Measurements from ENCODE around the gene OVOL3.
A peak's percentile ranks its signal among the peaks of the same experiment; 100 is the strongest.

OVOL3 gene

DNA sequence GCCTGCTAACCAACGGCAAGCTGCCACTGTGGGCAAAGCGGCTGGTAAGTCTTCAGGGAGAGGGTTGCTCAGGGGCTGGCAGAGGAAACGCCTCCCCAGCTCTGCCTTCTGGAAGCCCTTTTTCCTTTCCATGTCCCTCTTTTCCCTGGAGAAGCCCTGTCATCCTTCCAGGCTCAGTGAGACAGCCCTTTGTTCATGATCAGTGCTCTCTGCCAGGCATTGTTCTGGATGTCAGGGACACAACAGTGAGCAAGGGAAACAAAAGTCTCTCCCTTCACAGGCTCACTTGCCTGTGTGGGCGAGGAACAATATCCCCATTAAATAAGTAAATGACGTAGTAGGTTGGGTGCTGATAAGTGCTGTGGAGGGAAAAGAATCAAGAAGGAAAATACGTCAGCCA is 13.9 kb upstream of the OVOL3 start:
- DNase-seq (ENCODE audit: insufficient read length, low spot score) (no peak), FAIRE-seq (peak; percentile 51)
- TF ChIP-seq POLR2A (IDR thresholded peaks at IDR 0.05; ENCODE audit: low read depth, low read length) (no peak), POLR2AphosphoS5 (IDR thresholded peaks at IDR 0.05; ENCODE audit: low read depth, low read length) (no peak), SPI1 (IDR thresholded peaks at IDR 0.05; ENCODE audit: low read depth, low read length) (no peak), TAF1 (IDR thresholded peaks at IDR 0.05; ENCODE audit: low read depth, low read length) (no peak), POU2F2 (IDR thresholded peaks at IDR 0.05; ENCODE audit: low read depth, low read length) (no peak), PAX5 (IDR thresholded peaks at IDR 0.05; ENCODE audit: insufficient read depth, low read length, severe bottlenecking) (no peak)

DNA sequence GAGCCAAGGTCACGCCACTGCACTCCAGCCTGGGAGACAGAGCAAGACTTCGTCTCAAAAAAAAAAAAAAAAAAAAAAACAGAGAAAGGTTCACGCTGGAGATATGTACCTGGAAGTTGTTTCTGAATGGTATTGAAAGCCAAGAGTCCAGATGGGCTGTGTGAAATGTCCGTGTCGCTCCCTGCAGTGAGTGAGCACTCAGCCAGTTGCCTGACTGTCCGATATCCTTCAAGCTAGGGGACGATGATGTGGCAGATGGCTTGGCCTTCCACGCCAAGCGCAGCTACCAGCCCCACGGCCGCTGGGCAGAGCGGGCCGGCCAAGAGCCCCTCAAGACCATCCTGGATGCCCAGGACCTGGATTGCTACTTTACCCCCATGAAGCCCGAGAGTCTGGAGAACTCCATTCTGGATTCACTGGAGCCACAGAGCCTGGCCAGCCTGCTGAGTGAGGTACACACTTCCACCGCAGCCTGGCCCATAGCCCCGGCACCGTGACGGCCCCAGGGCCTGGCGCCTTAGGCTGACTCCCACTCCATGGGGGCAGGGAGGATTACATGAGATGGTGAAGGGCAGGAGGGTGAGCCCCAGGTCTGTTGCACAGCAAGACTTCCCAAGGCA is 11.7 kb upstream of the OVOL3 start:
- FAIRE-seq (no peak), DNase-seq (ENCODE audit: insufficient read length, low spot score) (no peak)
- TF ChIP-seq POLR2AphosphoS5 (IDR thresholded peaks at IDR 0.05; ENCODE audit: low read depth, low read length) (no peak), SPI1 (IDR thresholded peaks at IDR 0.05; ENCODE audit: low read depth, low read length) (no peak), PAX5 (IDR thresholded peaks at IDR 0.05; ENCODE audit: insufficient read depth, low read length, severe bottlenecking) (no peak), POU2F2 (IDR thresholded peaks at IDR 0.05; ENCODE audit: low read depth, low read length) (no peak), POLR2A (IDR thresholded peaks at IDR 0.05; ENCODE audit: low read depth, low read length) (no peak), TAF1 (IDR thresholded peaks at IDR 0.05; ENCODE audit: low read depth, low read length) (no peak)

DNA sequence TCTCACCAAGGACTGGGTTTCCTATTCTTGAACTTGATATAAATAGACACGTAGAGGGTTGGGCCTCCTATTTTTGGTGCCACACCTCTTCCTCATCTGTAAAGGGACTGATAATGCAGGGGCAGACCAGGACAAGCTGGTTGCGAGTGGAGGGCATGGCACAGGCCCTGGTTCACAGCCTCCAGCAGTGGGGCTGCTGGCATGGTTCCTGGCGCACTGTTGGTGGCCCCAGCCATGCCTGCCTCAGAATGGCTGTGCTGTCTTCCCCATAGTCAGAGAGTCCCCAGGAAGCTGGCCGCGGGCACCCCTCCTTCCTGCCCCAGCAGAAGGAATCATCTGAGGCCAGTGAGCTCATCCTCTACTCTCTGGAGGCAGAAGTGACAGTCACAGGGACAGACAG is 10.5 kb upstream of the OVOL3 start:
- FAIRE-seq, result no peak
- TF ChIP-seq PAX5 (IDR thresholded peaks at IDR 0.05; ENCODE audit: insufficient read depth, low read length, severe bottlenecking), result no peak
- no peak for TF ChIP-seq POU2F2 (IDR thresholded peaks at IDR 0.05; ENCODE audit: low read depth, low read length)
- TF ChIP-seq TAF1 (IDR thresholded peaks at IDR 0.05; ENCODE audit: low read depth, low read length), result no peak
- no peak for TF ChIP-seq POLR2AphosphoS5 (IDR thresholded peaks at IDR 0.05; ENCODE audit: low read depth, low read length)
- TF ChIP-seq POLR2A (IDR thresholded peaks at IDR 0.05; ENCODE audit: low read depth, low read length), result no peak
- no peak for TF ChIP-seq SPI1 (IDR thresholded peaks at IDR 0.05; ENCODE audit: low read depth, low read length)
- DNase-seq (ENCODE audit: insufficient read length, low spot score), result no peak

DNA sequence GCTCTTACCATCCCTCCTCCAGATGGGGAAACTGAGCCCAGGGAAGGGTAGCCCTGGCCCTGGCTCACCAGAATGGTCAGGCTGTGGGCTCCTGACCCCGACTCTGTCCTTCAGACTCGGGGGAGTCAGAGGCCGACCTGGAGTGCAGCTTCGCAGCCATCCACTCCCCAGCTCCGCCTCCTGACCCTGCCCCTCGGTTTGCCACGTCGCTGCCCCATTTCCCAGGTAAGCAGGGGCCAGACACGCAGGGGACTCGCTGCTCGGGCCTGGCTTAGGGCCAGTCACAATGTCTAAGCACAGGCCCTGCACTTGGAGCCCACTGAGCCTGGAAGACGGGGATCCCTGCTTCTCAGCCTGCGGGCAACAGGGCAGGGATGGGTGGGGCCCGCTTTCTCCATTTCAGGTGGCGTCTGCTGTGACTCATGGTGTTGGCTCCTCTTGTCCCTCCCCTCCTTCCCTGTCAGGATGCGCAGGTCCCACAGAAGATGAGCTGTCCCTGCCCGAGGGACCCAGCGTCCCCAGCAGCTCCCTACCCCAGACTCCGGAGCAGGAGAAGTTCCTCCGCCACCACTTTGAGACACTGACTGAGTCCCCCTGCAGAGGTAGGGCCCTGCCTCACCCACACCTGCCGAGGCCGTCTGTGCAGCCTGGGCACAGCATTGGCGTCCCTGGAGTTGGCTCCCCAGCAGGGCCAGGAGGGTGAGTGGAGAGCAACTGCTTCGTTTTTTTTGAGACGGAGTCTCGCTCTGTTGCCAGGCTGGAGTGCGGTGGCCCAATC is 9.2 kb upstream of the OVOL3 start:
- no peak for DNase-seq (ENCODE audit: insufficient read length, low spot score)
- no peak for FAIRE-seq
- no peak for TF ChIP-seq POU2F2 (IDR thresholded peaks at IDR 0.05; ENCODE audit: low read depth, low read length)
- TF ChIP-seq TAF1 (IDR thresholded peaks at IDR 0.05; ENCODE audit: low read depth, low read length), result no peak
- no peak for TF ChIP-seq SPI1 (IDR thresholded peaks at IDR 0.05; ENCODE audit: low read depth, low read length)
- TF ChIP-seq POLR2A (IDR thresholded peaks at IDR 0.05; ENCODE audit: low read depth, low read length), result no peak
- TF ChIP-seq POLR2AphosphoS5 (IDR thresholded peaks at IDR 0.05; ENCODE audit: low read depth, low read length), result no peak
- TF ChIP-seq PAX5 (IDR thresholded peaks at IDR 0.05; ENCODE audit: insufficient read depth, low read length, severe bottlenecking), result no peak

DNA sequence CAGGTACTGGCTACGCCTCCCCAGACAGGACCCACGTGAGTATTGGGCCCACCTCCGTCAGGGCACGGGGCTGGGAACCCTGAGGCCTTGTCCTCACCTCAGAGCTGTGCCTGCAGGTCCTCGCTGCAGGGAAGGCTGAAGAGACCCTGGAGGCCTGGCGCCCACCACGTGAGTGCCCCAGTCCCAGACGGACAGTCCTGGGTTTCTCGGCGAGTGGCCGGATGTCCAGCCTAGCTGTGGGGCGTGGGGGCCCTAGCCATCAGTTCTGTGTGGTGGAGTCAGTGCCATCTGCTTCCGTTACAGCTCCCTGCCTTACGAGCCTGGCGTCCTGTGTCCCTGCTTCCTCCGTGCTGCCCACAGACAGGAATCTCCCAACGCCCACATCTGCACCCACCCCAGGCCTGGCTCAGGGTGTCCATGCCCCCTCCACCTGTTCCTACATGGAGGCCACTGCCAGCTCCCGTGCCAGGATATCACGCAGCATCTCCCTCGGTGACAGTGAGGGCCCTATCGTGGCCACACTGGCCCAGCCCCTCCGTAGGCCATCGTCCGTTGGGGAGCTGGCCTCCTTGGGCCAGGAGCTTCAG is 7.8 kb upstream of the OVOL3 start:
- no peak for FAIRE-seq
- DNase-seq (ENCODE audit: insufficient read length, low spot score), result no peak
- TF ChIP-seq PAX5 (IDR thresholded peaks at IDR 0.05; ENCODE audit: insufficient read depth, low read length, severe bottlenecking) (no peak), POLR2A (IDR thresholded peaks at IDR 0.05; ENCODE audit: low read depth, low read length) (no peak), TAF1 (IDR thresholded peaks at IDR 0.05; ENCODE audit: low read depth, low read length) (no peak), SPI1 (IDR thresholded peaks at IDR 0.05; ENCODE audit: low read depth, low read length) (no peak), POLR2AphosphoS5 (IDR thresholded peaks at IDR 0.05; ENCODE audit: low read depth, low read length) (no peak), POU2F2 (IDR thresholded peaks at IDR 0.05; ENCODE audit: low read depth, low read length) (no peak)

GRCh38 chr19:36103842-36104552 is 6.9 kb upstream of the OVOL3 start:
- TF ChIP-seq POLR2A (IDR thresholded peaks at IDR 0.05; ENCODE audit: low read depth, low read length), result no peak
- TF ChIP-seq PAX5 (IDR thresholded peaks at IDR 0.05; ENCODE audit: insufficient read depth, low read length, severe bottlenecking), result no peak
- DNase-seq (ENCODE audit: insufficient read length, low spot score), result no peak
- FAIRE-seq, result no peak

DNA sequence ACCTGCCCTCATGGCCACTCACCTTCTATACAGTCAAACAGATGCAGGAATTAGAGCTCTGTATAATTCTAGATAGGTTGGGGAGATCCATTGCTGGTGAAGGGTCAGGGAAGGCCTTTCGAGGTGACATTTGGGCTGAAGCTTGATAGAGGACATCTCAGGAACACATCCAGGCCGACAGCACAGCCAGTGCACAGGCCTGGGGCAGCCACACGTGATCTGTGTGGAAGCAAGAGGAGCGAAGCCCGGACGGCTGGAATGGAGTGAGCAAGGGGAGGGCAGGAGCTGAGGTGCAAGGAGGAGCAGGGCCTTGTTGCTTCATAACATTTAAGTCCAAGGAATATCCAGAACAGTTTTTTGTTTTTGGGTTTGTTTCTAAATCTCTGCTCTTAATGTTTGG is 4.5 kb upstream of the OVOL3 start:
- no peak for FAIRE-seq
- no peak for DNase-seq (ENCODE audit: insufficient read length, low spot score)
- TF ChIP-seq TAF1 (IDR thresholded peaks at IDR 0.05; ENCODE audit: low read depth, low read length), result no peak
- TF ChIP-seq POU2F2 (IDR thresholded peaks at IDR 0.05; ENCODE audit: low read depth, low read length), result no peak
- TF ChIP-seq POLR2AphosphoS5 (IDR thresholded peaks at IDR 0.05; ENCODE audit: low read depth, low read length), result no peak
- no peak for TF ChIP-seq PAX5 (IDR thresholded peaks at IDR 0.05; ENCODE audit: insufficient read depth, low read length, severe bottlenecking)
- no peak for TF ChIP-seq SPI1 (IDR thresholded peaks at IDR 0.05; ENCODE audit: low read depth, low read length)
- no peak for TF ChIP-seq POLR2A (IDR thresholded peaks at IDR 0.05; ENCODE audit: low read depth, low read length)

GRCh38 chr19:36106991-36107390 is 4.0 kb upstream of the OVOL3 start:
- no peak for FAIRE-seq

DNA sequence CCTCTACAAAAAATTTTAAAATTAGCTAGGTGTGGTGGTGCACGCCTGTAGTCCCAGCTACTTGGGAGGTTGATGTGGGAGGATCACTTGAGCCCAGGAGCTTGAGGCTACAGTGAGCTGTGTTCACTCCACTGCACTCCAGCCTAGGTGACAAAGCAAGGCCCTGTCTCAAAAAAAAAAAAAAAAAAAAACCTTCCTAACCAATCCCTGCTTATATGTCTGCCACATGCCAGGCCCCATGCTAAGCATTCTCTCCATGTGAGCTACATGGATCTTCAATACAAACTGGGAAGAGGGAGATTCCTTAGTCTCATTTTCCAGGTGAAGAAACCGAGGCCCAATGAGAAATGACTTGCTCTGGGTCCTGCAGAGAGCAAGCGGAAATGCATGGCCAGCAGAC is 2.3 kb upstream of the OVOL3 start:
- FAIRE-seq (no peak), DNase-seq (ENCODE audit: insufficient read length, low spot score) (no peak)
- TF ChIP-seq PAX5 (IDR thresholded peaks at IDR 0.05; ENCODE audit: insufficient read depth, low read length, severe bottlenecking), result no peak
- no peak for TF ChIP-seq POLR2A (IDR thresholded peaks at IDR 0.05; ENCODE audit: low read depth, low read length)
- TF ChIP-seq SPI1 (IDR thresholded peaks at IDR 0.05; ENCODE audit: low read depth, low read length), result no peak
- no peak for TF ChIP-seq POU2F2 (IDR thresholded peaks at IDR 0.05; ENCODE audit: low read depth, low read length)
- no peak for TF ChIP-seq POLR2AphosphoS5 (IDR thresholded peaks at IDR 0.05; ENCODE audit: low read depth, low read length)
- TF ChIP-seq TAF1 (IDR thresholded peaks at IDR 0.05; ENCODE audit: low read depth, low read length), result no peak

More at GRCh38 chr19:36106991-36107390, 4.0 kb upstream of the OVOL3 start:
- TF ChIP-seq POLR2AphosphoS5 (IDR thresholded peaks at IDR 0.05; ENCODE audit: low read depth, low read length) (no peak), TAF1 (IDR thresholded peaks at IDR 0.05; ENCODE audit: low read depth, low read length) (no peak)
- no peak for DNase-seq (ENCODE audit: insufficient read length, low spot score)

All from GM12891 (cell line).